IMR-90 (cell line): ENCODE results near the gene NEK6. TPM values are rescaled to one million over a fixed set of nuclear protein-coding genes. Genes with fewer than 3 reads are reported as not detected.

Experiments
- ATAC-seq: fragments of 200-7000 bp; cut with Tn5 transposase; 2 replicates; pipeline ENCODE4 v1.9.1; 2020; ENCODE audit warnings: low read depth, mild to moderate bottlenecking, moderate library complexity
- BruUV-seq: library from RNA; stranded (reverse); fragments of 400-500 nt; replicated peaks from 2 replicates; lab custom pipeline; 2021; lab: Mats Ljungman, UMichigan
- CTCF ChIA-PET: fragments of 300-600 bp; formaldehyde crosslinking; extraction: SDS; loops from one replicate; lab custom pipeline; 2021; ENCODE audit warnings: antibody characterized with exemption; lab: Yijun Ruan, JAX
- POLR2A ChIA-PET: fragments of 300-600 bp; sonication (Branson Sonifier 250); formaldehyde crosslinking; loops from one replicate; lab custom pipeline; 2022; ENCODE audit warnings: antibody characterized with exemption; ENCODE audit not compliant: unreplicated experiment; lab: Charles Lee
- DNase-seq: peaks from one replicate; pipeline ENCODE4 v3.0.0; 2013
- H2AFZ ChIP-seq: replicated peaks from 2 replicates; pipeline ENCODE3; 2013; ENCODE audit warnings: low read length, mild to moderate bottlenecking; ENCODE audit not compliant: poor library complexity
- H2AK5ac ChIP-seq: 2 replicates; pipeline ENCODE4 v1.6.1; 2013; ENCODE audit warnings: low read depth, low read length, inconsistent platforms
- H2AK9ac ChIP-seq: replicated peaks from 2 replicates; pipeline ENCODE3; 2013; ENCODE audit warnings: mild to moderate bottlenecking, low read depth, low read length, moderate library complexity; ENCODE audit not compliant: poor library complexity
- H2BK120ac ChIP-seq: 2 replicates; pipeline ENCODE4 v1.6.1; 2013; ENCODE audit warnings: low read depth, low read length, inconsistent platforms
- H2BK15ac ChIP-seq: 3 replicates; pipeline ENCODE4 v1.6.1; 2013; ENCODE audit warnings: low read depth, low read length, inconsistent platforms
- H2BK20ac ChIP-seq: 2 replicates; pipeline ENCODE4 v1.6.1; 2013; ENCODE audit warnings: low read depth, mild to moderate bottlenecking, inconsistent platforms, low read length, moderate library complexity
- H2BK5ac ChIP-seq: 2 replicates; pipeline ENCODE4 v1.6.1; 2013; ENCODE audit warnings: mild to moderate bottlenecking, low read depth, low read length, inconsistent platforms; ENCODE audit not compliant: poor library complexity, severe bottlenecking
- H3K14ac ChIP-seq: replicated peaks from 2 replicates; pipeline ENCODE4 v1.6.1; 2013; ENCODE audit warnings: low read depth, low read length, inconsistent platforms
- H3K18ac ChIP-seq: 2 replicates; pipeline ENCODE4 v1.6.1; 2013; ENCODE audit warnings: low read depth, low read length, control low read depth
- H3K23ac ChIP-seq: 2 replicates; pipeline ENCODE4 v1.6.1; 2013; ENCODE audit warnings: low read depth, low read length, inconsistent platforms
- H3K27ac ChIP-seq: 2 replicates; pipeline ENCODE4 v1.5.1; 2013; ENCODE audit warnings: mild to moderate bottlenecking, control low read depth, low read length; ENCODE audit not compliant: insufficient read depth
- H3K27me3 ChIP-seq: 2 replicates; pipeline ENCODE4 v1.6.1; 2013; ENCODE audit warnings: low read length; ENCODE audit not compliant: control insufficient read depth, insufficient read depth
- H3K36me3 ChIP-seq: 2 replicates; pipeline ENCODE4 v1.6.1; 2013; ENCODE audit warnings: low read length, mixed read lengths; ENCODE audit not compliant: control insufficient read depth, insufficient read depth
- H3K4ac ChIP-seq: 2 replicates; pipeline ENCODE4 v1.6.1; 2013; ENCODE audit warnings: low read depth, low read length, inconsistent platforms
- H3K4me1 ChIP-seq: 2 replicates; pipeline ENCODE4 v1.6.1; 2013; ENCODE audit warnings: low read length, mixed read lengths; ENCODE audit not compliant: control insufficient read depth, insufficient read depth
- H3K4me2 ChIP-seq: 2 replicates; pipeline ENCODE4 v1.6.1; 2013; ENCODE audit warnings: low read depth, mild to moderate bottlenecking, control low read depth, low read length, moderate library complexity
- H3K4me3 ChIP-seq: 2 replicates; pipeline ENCODE4 v1.5.1; 2013; ENCODE audit warnings: low read depth, mild to moderate bottlenecking, control low read depth, low read length, moderate library complexity; ENCODE audit not compliant: insufficient read depth
- H3K56ac ChIP-seq: 2 replicates; pipeline ENCODE4 v1.6.1; 2013; ENCODE audit warnings: low read length, inconsistent platforms; ENCODE audit not compliant: insufficient read depth; ENCODE audit errors: extremely low read depth
- H3K79me1 ChIP-seq, 2 experiments: 2 replicates each; pipeline ENCODE4 v1.6.1; 2013; ENCODE audit warnings: low read length in 2 of 2, inconsistent platforms in 1 of 2, low read depth in 1 of 2
- H3K9ac ChIP-seq: 2 replicates; pipeline ENCODE4 v1.6.1; 2013; ENCODE audit warnings: low read depth, low read length, control low read depth
- H3K9me1 ChIP-seq: 2 replicates; pipeline ENCODE4 v1.6.1; 2013; ENCODE audit warnings: low read length, inconsistent platforms; ENCODE audit not compliant: insufficient read depth
- H3K9me3 ChIP-seq: 2 replicates; pipeline ENCODE4 v1.6.1; 2013; ENCODE audit warnings: low read length; ENCODE audit not compliant: control insufficient read depth, insufficient read depth
- H4K20me1 ChIP-seq: 2 replicates; pipeline ENCODE4 v1.6.1; 2013; ENCODE audit warnings: low read length, inconsistent platforms; ENCODE audit not compliant: insufficient read depth
- H4K5ac ChIP-seq: 2 replicates; pipeline ENCODE4 v1.6.1; 2013; ENCODE audit warnings: mild to moderate bottlenecking, low read depth, low read length, control low read depth
- H4K8ac ChIP-seq, 2 experiments: 2 replicates each; pipeline ENCODE4 v1.6.1; 2013; ENCODE audit warnings: low read depth in 2 of 2, low read length in 2 of 2, control low read depth in 1 of 2, inconsistent platforms in 1 of 2
- H4K91ac ChIP-seq: 2 replicates; pipeline ENCODE4 v1.6.1; 2013; ENCODE audit warnings: low read depth, low read length, inconsistent platforms; ENCODE audit not compliant: insufficient read depth
- MAZ ChIP-seq: IDR thresholded peaks from 2 replicates; pipeline ENCODE4 v1.6.1; 2012; ENCODE audit warnings: low read depth, mild to moderate bottlenecking, low read length, improper control_type of control experiment, moderate library complexity, borderline replicate concordance
- MXI1 ChIP-seq: IDR thresholded peaks from 2 replicates; pipeline ENCODE4 v1.6.1; 2012; ENCODE audit warnings: low read depth, mild to moderate bottlenecking, low read length, moderate library complexity, borderline replicate concordance
- WGBS, 2 experiments: methylation state at CpG; one replicate each; pipeline versions ENCODE4 v1.1.5 to v1.1.7; 2013; ENCODE audit warnings: missing lambda C conversion rate in 2 of 2; ENCODE audit not compliant: insufficient read length in 1 of 2; ENCODE audit errors: extremely low coverage in 2 of 2; 5-methylcytosine and 5-hydroxymethylcytosine counted together
- dilution Hi-C: fragments of 300-500 bp; cut with HindIII; formaldehyde crosslinking; loops from one replicate; pipeline ENCODE4 v1.14.3; 2018; ENCODE audit warnings: low sequenced_read_pairs; ENCODE audit not compliant: unreplicated experiment
- in situ Hi-C: fragments of 300-500 bp; cut with MboI; formaldehyde crosslinking; loops from 3 replicates; pipeline ENCODE4 v1.14.3; 2019; ENCODE audit warnings: low sequenced_read_pairs, inconsistent platforms, mixed read lengths
- intact Hi-C: fragments of 100-400 bp; cut with micrococcal nuclease; formaldehyde crosslinking; loops from 2 replicates; pipeline ENCODE4 v1.10.0; 2022
- polyA plus RNA-seq, 3 experiments: library from polyadenylated mRNA; depleted of rRNA; stranded (reverse); fragments of >200 nt; gene quantifications; 2 replicates each; pipeline ENCODE4 v1.2.3, GENCODE V29; 2012; ENCODE audit warnings: low replicate concordance in 1 of 3
- total RNA-seq: library from RNA; depleted of rRNA; stranded (reverse); fragments of >200 nt; gene quantifications from 2 replicates; pipeline ENCODE4 v1.2.3, GENCODE V29; 2012

Gene NEK6
- total and polyA plus RNA-seq, 2 of the 4 experiments (the other 2 are of a cell fraction), result 79.9 to 112 TPM

DNA sequence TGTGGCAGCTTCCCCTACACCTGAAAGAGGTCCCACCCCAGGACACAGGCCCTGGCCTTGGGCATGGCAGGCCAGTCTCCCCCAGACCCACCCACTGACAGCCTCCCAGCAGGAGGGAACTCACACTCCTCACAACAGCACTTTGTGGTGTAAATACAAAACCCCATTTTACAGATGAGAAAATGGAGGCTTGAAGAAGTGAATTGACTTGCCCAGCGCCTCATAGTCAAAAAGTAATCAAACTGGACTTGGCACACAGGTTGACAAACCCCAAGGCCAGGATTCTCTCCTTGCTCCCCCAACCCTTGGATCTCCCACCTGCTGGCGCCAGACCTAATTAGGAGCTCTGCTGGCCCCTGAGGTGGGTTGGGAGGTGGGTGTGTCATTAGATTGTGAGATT lies 29.2 kb upstream of the NEK6 start:
- ATAC-seq, result no peak
- no peak overlapping the region for H3K18ac ChIP-seq

More for the DNA sequence above, 29.2 kb upstream of the NEK6 start:
- ChIA-PET POLR2A (no interaction called here), CTCF (no interaction called here)
- intact Hi-C loops (no loop called here), dilution Hi-C loops (no loop called here), in situ Hi-C loops (no loop called here)
- H3K14ac ChIP-seq, result no peak overlapping the region
- H3K9ac ChIP-seq, result no peak overlapping the region
- H3K56ac ChIP-seq, result no peak overlapping the region
- H3K9me1 ChIP-seq, result no peaks in the 10 kb centered on the region
- no peak overlapping the region for H2BK15ac ChIP-seq
- H3K4me2 ChIP-seq, result no peak overlapping the region
- no peak overlapping the region for H2BK120ac ChIP-seq
- no peak overlapping the region for H2BK5ac ChIP-seq
- no peaks in the 10 kb centered on the region for H3K79me1 ChIP-seq
- H4K8ac ChIP-seq, result no peak overlapping the region
- no peaks in the 10 kb centered on the region for H3K9me3 ChIP-seq
- TF ChIP-seq MAZ (no peak), MXI1 (no peak)
- no peak overlapping the region for H2BK20ac ChIP-seq
- no peak overlapping the region for H4K5ac ChIP-seq
- H3K4me3 ChIP-seq, result no peak overlapping the region
- DNase-seq, result no peak
- no peaks in the 10 kb centered on the region for H4K20me1 ChIP-seq
- no peak overlapping the region for H4K91ac ChIP-seq
- no peak overlapping the region for H3K4ac ChIP-seq
- no CpG with 5 or more reads among the region's 2 CpGs for WGBS, 2 experiments
- no peak overlapping the region for H3K27ac ChIP-seq
- no peak overlapping the region for H2AK9ac ChIP-seq
- H3K23ac ChIP-seq, result no peak overlapping the region
- no peak overlapping the region for H2AFZ ChIP-seq
- no TSS peak for BruUV-seq
- peaks cover under 1% of the 10 kb centered on the region; the same call in 1 of the 2 replicates for H3K4me1 ChIP-seq
- H2AK5ac ChIP-seq, result no peak overlapping the region
- H3K36me3 ChIP-seq, result no peaks in the 10 kb centered on the region
- peaks cover 18% of the 10 kb centered on the region for H3K27me3 ChIP-seq
